Activated naive CD4-positive, alpha-beta T cell treated with anti-CD3 and anti-CD28 coated beads, Interleukin-2, amount 10 ng/mL, durations not matched to agents 7 days and 5 days (primary cell): ENCODE results near the gene SEMA5A.

ENCODE experiments used
- CTCF ChIA-PET: fragments of 350-600 bp; sonication (Branson Sonifier 250); formaldehyde crosslinking; loops from one replicate; lab custom pipeline; 2021; ENCODE audit warnings: antibody characterized with exemption; lab: Charles Lee
- DNase-seq: peaks from one replicate; pipeline ENCODE4 v3.0.0-alpha.2; 2020
- H3K27ac Mint-ChIP-seq: one replicate; pipeline ENCODE4 v1.8.0; 2021; ENCODE audit warnings: mild to moderate bottlenecking, moderate library complexity, mixed read lengths
- H3K27me3 Mint-ChIP-seq: one replicate; pipeline ENCODE4 v1.8.0; 2021; ENCODE audit warnings: mild to moderate bottlenecking, mixed read lengths
- H3K36me3 Mint-ChIP-seq: one replicate; pipeline ENCODE4 v1.8.0; 2021; ENCODE audit warnings: mixed read lengths
- H3K4me1 Mint-ChIP-seq: one replicate; pipeline ENCODE4 v1.8.0; 2021; ENCODE audit warnings: mixed read lengths
- H3K4me3 Mint-ChIP-seq: one replicate; pipeline ENCODE4 v1.8.0; 2021; ENCODE audit warnings: mild to moderate bottlenecking, moderate library complexity, mixed read lengths
- H3K9me3 Mint-ChIP-seq: one replicate; pipeline ENCODE4 v1.8.0; 2021; ENCODE audit warnings: mixed read lengths

The SEMA5A gene

GRCh38 chr5:9460885-9461645 lies 84.8 kb downstream of the SEMA5A start:
- no peaks in the 10 kb centered on the region for H3K9me3 Mint-ChIP-seq
- CTCF ChIA-PET = no interaction called here
- no peaks in the 10 kb centered on the region for H3K27me3 Mint-ChIP-seq
- no peak overlapping the region for H3K27ac Mint-ChIP-seq
- H3K4me1 Mint-ChIP-seq = no peaks in the 10 kb centered on the region
- H3K36me3 Mint-ChIP-seq = no peaks in the 10 kb centered on the region
- DNase-seq = no peak
- no peak overlapping the region for H3K4me3 Mint-ChIP-seq

- H3K4me3 Mint-ChIP-seq = no peak overlapping the region
- H3K9me3 Mint-ChIP-seq = no peaks in the 10 kb centered on the region
- CTCF ChIA-PET = no interaction called here
- H3K4me1 Mint-ChIP-seq = no peaks in the 10 kb centered on the region
- no peaks in the 10 kb centered on the region for H3K36me3 Mint-ChIP-seq
- no peaks in the 10 kb centered on the region for H3K27me3 Mint-ChIP-seq
- H3K27ac Mint-ChIP-seq = no peak overlapping the region
- no peak for DNase-seq
Observed at GRCh38 chr5:9456435-9457042, 89.3 kb downstream of the SEMA5A start.

GRCh38 chr5:9455826-9456434 lies 89.9 kb downstream of the SEMA5A start:
- Mint-ChIP-seq H3K4me1 (no peaks in the 10 kb centered on the region), H3K9me3 (no peaks in the 10 kb centered on the region), H3K36me3 (no peaks in the 10 kb centered on the region), H3K4me3 (no peak overlapping the region), H3K27me3 (no peaks in the 10 kb centered on the region), H3K27ac (no peak overlapping the region)
- CTCF ChIA-PET = no interaction called here
- no peak for DNase-seq

GRCh38 chr5:9454491-9454890 lies 91.4 kb downstream of the SEMA5A start:
- Mint-ChIP-seq H3K27ac (no peak overlapping the region), H3K27me3 (no peaks in the 10 kb centered on the region), H3K4me1 (no peaks in the 10 kb centered on the region), H3K4me3 (no peak overlapping the region), H3K9me3 (no peaks in the 10 kb centered on the region), H3K36me3 (no peaks in the 10 kb centered on the region)
- DNase-seq = no peak
- CTCF ChIA-PET = no interaction called here

GRCh38 chr5:9454012-9454481 lies 91.8 kb downstream of the SEMA5A start:
- Mint-ChIP-seq H3K9me3 (no peaks in the 10 kb centered on the region), H3K27me3 (no peaks in the 10 kb centered on the region), H3K27ac (no peak overlapping the region), H3K4me3 (no peak overlapping the region), H3K36me3 (no peaks in the 10 kb centered on the region), H3K4me1 (no peaks in the 10 kb centered on the region)
- no peak for DNase-seq
- CTCF ChIA-PET = interaction anchor here (0.6 kb wide), 1 partner anchor 1054 kb away, joined by 3 read pairs; no protein-coding TSS in a partner anchor

GRCh38 chr5:9453480-9454011 lies 92.3 kb downstream of the SEMA5A start:
- peaks cover 2% of the 10 kb centered on the region for H3K9me3 Mint-ChIP-seq
- no peaks in the 10 kb centered on the region for H3K36me3 Mint-ChIP-seq
- H3K27me3 Mint-ChIP-seq = no peaks in the 10 kb centered on the region
- H3K4me3 Mint-ChIP-seq = no peak overlapping the region
- no peak for DNase-seq
- no peaks in the 10 kb centered on the region for H3K4me1 Mint-ChIP-seq
- CTCF ChIA-PET = interaction anchor here (0.6 kb wide), 1 partner anchor 1054 kb away, joined by 3 read pairs; no protein-coding TSS in a partner anchor
- H3K27ac Mint-ChIP-seq = no peak overlapping the region

- CTCF ChIA-PET = no interaction called here
- no peaks in the 10 kb centered on the region for H3K4me1 Mint-ChIP-seq
- H3K27ac Mint-ChIP-seq = no peak overlapping the region
- H3K36me3 Mint-ChIP-seq = no peaks in the 10 kb centered on the region
- H3K27me3 Mint-ChIP-seq = no peaks in the 10 kb centered on the region
- peaks cover 3% of the 10 kb centered on the region for H3K9me3 Mint-ChIP-seq
- DNase-seq = no peak
- no peak overlapping the region for H3K4me3 Mint-ChIP-seq
Observed at GRCh38 chr5:9452181-9452580, 93.7 kb downstream of the SEMA5A start.

- no peak for DNase-seq
- Mint-ChIP-seq H3K4me3 (no peak overlapping the region), H3K27me3 (no peaks in the 10 kb centered on the region), H3K27ac (no peak overlapping the region), H3K9me3 (peaks cover 3% of the 10 kb centered on the region), H3K36me3 (no peaks in the 10 kb centered on the region), H3K4me1 (no peaks in the 10 kb centered on the region)
- CTCF ChIA-PET = no interaction called here
Observed at GRCh38 chr5:9451037-9451436, 94.8 kb downstream of the SEMA5A start.

GRCh38 chr5:9447691-9448090 lies 98.2 kb downstream of the SEMA5A start:
- H3K9me3 Mint-ChIP-seq = peaks cover 5% of the 10 kb centered on the region
- H3K4me1 Mint-ChIP-seq = no peaks in the 10 kb centered on the region
- H3K27ac Mint-ChIP-seq = no peak overlapping the region
- no peaks in the 10 kb centered on the region for H3K36me3 Mint-ChIP-seq
- H3K4me3 Mint-ChIP-seq = no peak overlapping the region
- DNase-seq = no peak
- CTCF ChIA-PET = no interaction called here
- no peaks in the 10 kb centered on the region for H3K27me3 Mint-ChIP-seq

GRCh38 chr5:9445826-9446388 lies 100.0 kb downstream of the SEMA5A start:
- no peak for DNase-seq
- no peaks in the 10 kb centered on the region for H3K4me1 Mint-ChIP-seq
- no peak overlapping the region for H3K4me3 Mint-ChIP-seq
- no peak overlapping the region for H3K27ac Mint-ChIP-seq
- H3K36me3 Mint-ChIP-seq = no peaks in the 10 kb centered on the region
- peaks cover 5% of the 10 kb centered on the region for H3K9me3 Mint-ChIP-seq
- CTCF ChIA-PET = no interaction called here
- H3K27me3 Mint-ChIP-seq = no peaks in the 10 kb centered on the region

- DNase-seq = no peak
- Mint-ChIP-seq H3K4me3 (no peak overlapping the region), H3K9me3 (peaks cover 5% of the 10 kb centered on the region), H3K4me1 (no peaks in the 10 kb centered on the region), H3K27me3 (no peaks in the 10 kb centered on the region), H3K36me3 (no peaks in the 10 kb centered on the region), H3K27ac (no peak overlapping the region)
- CTCF ChIA-PET = no interaction called here
Observed at GRCh38 chr5:9444346-9444745, 101.5 kb downstream of the SEMA5A start.

- Mint-ChIP-seq H3K4me3 (no peak overlapping the region), H3K27me3 (no peaks in the 10 kb centered on the region), H3K9me3 (peaks cover 2% of the 10 kb centered on the region), H3K4me1 (no peaks in the 10 kb centered on the region), H3K36me3 (no peaks in the 10 kb centered on the region), H3K27ac (no peak overlapping the region)
- CTCF ChIA-PET = no interaction called here
- no peak for DNase-seq
Observed at GRCh38 chr5:9441610-9442009, 104.3 kb downstream of the SEMA5A start.

- no peak for DNase-seq
- Mint-ChIP-seq H3K36me3 (no peaks in the 10 kb centered on the region), H3K4me1 (no peaks in the 10 kb centered on the region), H3K4me3 (no peak overlapping the region), H3K27ac (no peak overlapping the region), H3K27me3 (no peaks in the 10 kb centered on the region), H3K9me3 (peaks cover 2% of the 10 kb centered on the region)
- CTCF ChIA-PET = no interaction called here
Observed at GRCh38 chr5:9440517-9440916, 105.4 kb downstream of the SEMA5A start.

GRCh38 chr5:9439531-9440292 lies 106.2 kb downstream of the SEMA5A start:
- H3K27me3 Mint-ChIP-seq = no peaks in the 10 kb centered on the region
- H3K4me3 Mint-ChIP-seq = no peak overlapping the region
- CTCF ChIA-PET = no interaction called here
- H3K36me3 Mint-ChIP-seq = no peaks in the 10 kb centered on the region
- H3K4me1 Mint-ChIP-seq = no peaks in the 10 kb centered on the region
- H3K9me3 Mint-ChIP-seq = peaks cover under 1% of the 10 kb centered on the region
- no peak for DNase-seq
- H3K27ac Mint-ChIP-seq = no peak overlapping the region
